ENCODE measurements around the gene CDH4.

Gene CDH4

GRCh38 chr20:61769286-61769832, 517.3 kb downstream of the CDH4 start:
- Histone ChIP-seq H3K27ac (ENCODE audit: low read depth, low read length) (no peak overlapping the region), H3K27me3 (ENCODE audit: insufficient read depth, low read length, poor library complexity) (no peaks in the 10 kb centered on the region), H3K4me2 (ENCODE audit: low read length) (no peak overlapping the region), H4K5ac (ENCODE audit: low read length) (no peak overlapping the region), H2BK5ac (ENCODE audit: low read length) (no peak overlapping the region), H2BK15ac (replicated peaks; ENCODE audit: low read depth) (no peak overlapping the region), H2BK120ac (ENCODE audit: low read depth, low read length) (no peak overlapping the region), H3K23ac (ENCODE audit: low read length) (no peak overlapping the region), H3K79me2 (ENCODE audit: control insufficient read depth, insufficient read depth, low read length) (no peaks in the 10 kb centered on the region), H2AK5ac (ENCODE audit: low read length) (no peak overlapping the region), H4K8ac (ENCODE audit: low read depth, low read length) (no peak overlapping the region), H3K79me1 (ENCODE audit: low read length) (no peaks in the 10 kb centered on the region), H3K36me3 (ENCODE audit: control insufficient read depth, insufficient read depth, low read length) (no peaks in the 10 kb centered on the region), H3K18ac (ENCODE audit: low read length) (no peak overlapping the region), H3K4me1 (ENCODE audit: control insufficient read depth, low read depth, low read length) (no peaks in the 10 kb centered on the region), H3K4me3 (ENCODE audit: low read length) (no peak overlapping the region), H3K4ac (ENCODE audit: low read depth, low read length) (no peak overlapping the region), H3K9ac (ENCODE audit: low read length) (no peak overlapping the region), H3K56ac (ENCODE audit: low read length) (no peak overlapping the region)
- DNase-seq, result no peak
- WGBS (ENCODE audit: extremely low coverage, insufficient coverage, low lambda C conversion rate), result no CpG with 5 or more reads among the region's 11 CpGs

DNA sequence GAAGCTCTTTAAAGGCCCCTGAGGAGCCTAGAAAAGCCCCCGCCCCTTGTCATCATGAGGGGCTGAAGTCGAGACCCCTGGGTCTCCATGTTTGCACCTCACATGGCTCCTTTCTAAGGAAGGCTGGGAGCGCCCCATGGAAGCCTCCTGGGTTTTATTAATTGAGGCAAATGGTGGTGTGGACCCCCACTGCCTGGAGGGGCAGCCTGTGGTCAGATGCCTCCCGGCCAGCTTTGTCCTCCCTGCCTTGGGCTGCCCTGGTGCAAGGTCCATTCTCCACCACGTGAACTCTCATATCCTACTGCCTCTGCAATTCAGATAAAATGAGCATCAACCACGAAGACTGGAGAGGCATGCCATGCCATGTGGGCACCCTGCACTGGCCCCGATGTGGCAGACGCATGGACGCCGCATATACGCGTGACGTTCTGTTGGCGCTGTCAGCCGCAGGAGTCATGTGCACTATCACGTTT, 518.1 kb downstream of the CDH4 start:
- H3K56ac ChIP-seq (ENCODE audit: low read length), result no peak overlapping the region
- WGBS (ENCODE audit: extremely low coverage, insufficient coverage, low lambda C conversion rate), result no CpG with 5 or more reads among the region's 16 CpGs

DNA sequence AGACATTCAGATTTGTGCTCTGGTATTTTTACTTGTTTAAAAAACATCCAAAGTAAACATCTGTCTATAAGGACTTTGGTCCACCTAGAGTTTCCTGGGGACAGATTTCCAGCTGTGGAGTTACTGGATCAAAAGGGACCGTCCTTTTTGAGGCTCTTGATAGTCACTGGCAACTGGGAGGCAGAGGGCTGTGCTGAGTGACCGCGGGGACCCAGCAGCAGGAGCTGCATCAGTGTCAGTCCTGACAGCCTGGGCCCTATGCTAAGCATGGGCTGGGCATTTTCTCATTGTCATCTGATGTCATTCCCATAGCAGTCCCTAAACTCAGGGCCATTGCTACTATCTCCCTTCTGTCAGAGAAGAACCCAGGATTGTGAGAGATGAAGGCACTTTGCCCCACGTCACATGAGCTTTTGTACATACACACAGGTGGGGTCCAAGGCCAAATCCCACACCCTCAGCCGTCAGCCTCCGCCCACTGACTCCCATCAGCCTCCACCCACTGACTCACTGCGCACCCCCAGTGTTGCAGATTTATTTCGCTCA, 519.8 kb downstream of the CDH4 start:
- no peak overlapping the region for H4K5ac ChIP-seq (ENCODE audit: low read length)
- H3K27ac ChIP-seq (ENCODE audit: low read depth, low read length), result no peak overlapping the region
- H3K36me3 ChIP-seq (ENCODE audit: control insufficient read depth, insufficient read depth, low read length), result no peaks in the 10 kb centered on the region
- no peak overlapping the region for H4K8ac ChIP-seq (ENCODE audit: low read depth, low read length)
- no peak overlapping the region for H3K4me3 ChIP-seq (ENCODE audit: low read length)
- H3K23ac ChIP-seq (ENCODE audit: low read length), result no peak overlapping the region
- no peak overlapping the region for H2BK5ac ChIP-seq (ENCODE audit: low read length)
- no peaks in the 10 kb centered on the region for H3K27me3 ChIP-seq (ENCODE audit: insufficient read depth, low read length, poor library complexity)
- H2AK5ac ChIP-seq (ENCODE audit: low read length), result no peak overlapping the region
- no peak overlapping the region for H3K9ac ChIP-seq (ENCODE audit: low read length)
- no peak overlapping the region for H3K56ac ChIP-seq (ENCODE audit: low read length)
- DNase-seq, result no peak
- no peaks in the 10 kb centered on the region for H3K4me1 ChIP-seq (ENCODE audit: control insufficient read depth, low read depth, low read length)
- no peaks in the 10 kb centered on the region for H3K79me2 ChIP-seq (ENCODE audit: control insufficient read depth, insufficient read depth, low read length)
- no peak overlapping the region for H2BK15ac ChIP-seq (replicated peaks; ENCODE audit: low read depth)
- no peaks in the 10 kb centered on the region for H3K79me1 ChIP-seq (ENCODE audit: low read length)
- no peak overlapping the region for H3K4me2 ChIP-seq (ENCODE audit: low read length)
- H3K18ac ChIP-seq (ENCODE audit: low read length), result no peak overlapping the region
- no peak overlapping the region for H2BK120ac ChIP-seq (ENCODE audit: low read depth, low read length)
- H3K4ac ChIP-seq (ENCODE audit: low read depth, low read length), result no peak overlapping the region
- WGBS (ENCODE audit: extremely low coverage, insufficient coverage, low lambda C conversion rate), result no CpG with 5 or more reads among the region's 8 CpGs

More for the DNA sequence above, 518.1 kb downstream of the CDH4 start:
- H3K4ac ChIP-seq (ENCODE audit: low read depth, low read length), result no peak overlapping the region
- no peaks in the 10 kb centered on the region for H3K27me3 ChIP-seq (ENCODE audit: insufficient read depth, low read length, poor library complexity)
- H3K23ac ChIP-seq (ENCODE audit: low read length), result no peak overlapping the region
- H2AK5ac ChIP-seq (ENCODE audit: low read length), result no peak overlapping the region
- H2BK120ac ChIP-seq (ENCODE audit: low read depth, low read length), result no peak overlapping the region
- no peak overlapping the region for H3K18ac ChIP-seq (ENCODE audit: low read length)
- H3K79me1 ChIP-seq (ENCODE audit: low read length), result no peaks in the 10 kb centered on the region
- H3K4me1 ChIP-seq (ENCODE audit: control insufficient read depth, low read depth, low read length), result no peaks in the 10 kb centered on the region
- no peak overlapping the region for H3K4me3 ChIP-seq (ENCODE audit: low read length)
- H3K27ac ChIP-seq (ENCODE audit: low read depth, low read length), result no peak overlapping the region
- no peak overlapping the region for H4K8ac ChIP-seq (ENCODE audit: low read depth, low read length)
- H2BK5ac ChIP-seq (ENCODE audit: low read length), result no peak overlapping the region
- DNase-seq, result no peak
- H3K9ac ChIP-seq (ENCODE audit: low read length), result no peak overlapping the region
- no peaks in the 10 kb centered on the region for H3K36me3 ChIP-seq (ENCODE audit: control insufficient read depth, insufficient read depth, low read length)
- no peak overlapping the region for H4K5ac ChIP-seq (ENCODE audit: low read length)
- H3K4me2 ChIP-seq (ENCODE audit: low read length), result no peak overlapping the region
- no peaks in the 10 kb centered on the region for H3K79me2 ChIP-seq (ENCODE audit: control insufficient read depth, insufficient read depth, low read length)
- H2BK15ac ChIP-seq (replicated peaks; ENCODE audit: low read depth), result no peak overlapping the region

- Histone ChIP-seq H4K8ac (ENCODE audit: low read depth, low read length) (no peak overlapping the region), H3K4me1 (ENCODE audit: control insufficient read depth, low read depth, low read length) (no peaks in the 10 kb centered on the region), H3K79me2 (ENCODE audit: control insufficient read depth, insufficient read depth, low read length) (no peaks in the 10 kb centered on the region), H4K5ac (ENCODE audit: low read length) (no peak overlapping the region), H3K23ac (ENCODE audit: low read length) (no peak overlapping the region), H3K27me3 (ENCODE audit: insufficient read depth, low read length, poor library complexity) (no peaks in the 10 kb centered on the region), H2BK5ac (ENCODE audit: low read length) (no peak overlapping the region), H3K36me3 (ENCODE audit: control insufficient read depth, insufficient read depth, low read length) (no peaks in the 10 kb centered on the region), H2AK5ac (ENCODE audit: low read length) (no peak overlapping the region), H3K9ac (ENCODE audit: low read length) (no peak overlapping the region), H3K27ac (ENCODE audit: low read depth, low read length) (no peak overlapping the region), H3K4me3 (ENCODE audit: low read length) (no peak overlapping the region), H3K18ac (ENCODE audit: low read length) (no peak overlapping the region), H2BK15ac (replicated peaks; ENCODE audit: low read depth) (no peak overlapping the region), H2BK120ac (ENCODE audit: low read depth, low read length) (no peak overlapping the region), H3K4ac (ENCODE audit: low read depth, low read length) (no peak overlapping the region), H3K56ac (ENCODE audit: low read length) (no peak overlapping the region), H3K4me2 (ENCODE audit: low read length) (no peak overlapping the region), H3K79me1 (ENCODE audit: low read length) (no peaks in the 10 kb centered on the region)
- no peak for DNase-seq
- no CpG with 5 or more reads among the region's 53 CpGs for WGBS (ENCODE audit: extremely low coverage, insufficient coverage, low lambda C conversion rate)
Measured at GRCh38 chr20:61772828-61773631, 521.0 kb downstream of the CDH4 start.

DNA sequence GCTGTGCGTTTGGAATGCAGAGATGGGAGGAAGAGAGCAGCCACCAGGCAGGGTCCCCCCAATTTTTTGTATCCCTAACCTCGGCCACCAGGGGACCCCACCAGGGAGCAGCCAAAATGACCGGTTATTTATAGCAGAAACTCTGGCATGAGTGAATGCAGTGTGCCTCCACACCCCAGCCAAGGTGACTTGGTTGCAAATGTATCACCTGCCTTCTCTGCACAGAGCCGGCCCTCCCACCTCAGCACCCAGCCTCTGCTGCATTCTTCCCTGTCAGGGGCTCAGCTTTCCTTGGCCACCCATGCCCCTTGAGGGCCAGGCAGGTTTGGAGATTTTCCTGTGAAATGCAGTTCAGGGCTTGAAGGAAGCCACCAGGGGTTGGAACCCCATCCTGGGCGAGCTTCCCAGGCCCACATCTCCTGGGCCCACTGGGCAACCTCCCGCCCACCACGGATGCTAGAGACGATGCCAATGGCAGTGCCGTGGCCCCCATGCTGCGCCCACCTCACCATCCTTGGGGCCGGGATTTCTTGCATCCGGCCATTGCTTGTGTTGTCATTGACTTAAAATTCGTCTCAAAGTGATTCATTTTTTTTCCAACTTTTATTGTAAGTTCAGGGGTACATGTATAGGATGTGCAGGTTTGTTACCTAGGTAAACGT, 522.0 kb downstream of the CDH4 start:
- no peak overlapping the region for H3K4ac ChIP-seq (ENCODE audit: low read depth, low read length)
- WGBS (ENCODE audit: extremely low coverage, insufficient coverage, low lambda C conversion rate), result no CpG with 5 or more reads among the region's 14 CpGs
- no peaks in the 10 kb centered on the region for H3K36me3 ChIP-seq (ENCODE audit: control insufficient read depth, insufficient read depth, low read length)
- H4K8ac ChIP-seq (ENCODE audit: low read depth, low read length), result no peak overlapping the region
- no peak overlapping the region for H2BK15ac ChIP-seq (replicated peaks; ENCODE audit: low read depth)
- DNase-seq, result no peak
- H2BK5ac ChIP-seq (ENCODE audit: low read length), result no peak overlapping the region
- H3K56ac ChIP-seq (ENCODE audit: low read length), result no peak overlapping the region
- H3K4me3 ChIP-seq (ENCODE audit: low read length), result no peak overlapping the region
- H3K27ac ChIP-seq (ENCODE audit: low read depth, low read length), result no peak overlapping the region
- H3K79me2 ChIP-seq (ENCODE audit: control insufficient read depth, insufficient read depth, low read length), result no peaks in the 10 kb centered on the region
- H3K27me3 ChIP-seq (ENCODE audit: insufficient read depth, low read length, poor library complexity), result no peaks in the 10 kb centered on the region
- H3K23ac ChIP-seq (ENCODE audit: low read length), result no peak overlapping the region
- H3K79me1 ChIP-seq (ENCODE audit: low read length), result no peaks in the 10 kb centered on the region
- H4K5ac ChIP-seq (ENCODE audit: low read length), result no peak overlapping the region
- no peak overlapping the region for H3K4me2 ChIP-seq (ENCODE audit: low read length)
- H3K9ac ChIP-seq (ENCODE audit: low read length), result no peak overlapping the region
- no peaks in the 10 kb centered on the region for H3K4me1 ChIP-seq (ENCODE audit: control insufficient read depth, low read depth, low read length)
- H2AK5ac ChIP-seq (ENCODE audit: low read length), result no peak overlapping the region
- H3K18ac ChIP-seq (ENCODE audit: low read length), result no peak overlapping the region
- no peak overlapping the region for H2BK120ac ChIP-seq (ENCODE audit: low read depth, low read length)

Measured in mesendoderm (in vitro differentiated cells).